Erythroblast (primary cell): ENCODE measurements around the gene TLCD5.

Experiments
- GATA1 ChIP-seq: IDR thresholded peaks from 2 replicates; pipeline ENCODE4 v1.6.1; 2011; ENCODE audit warnings: low read depth, mild to moderate bottlenecking, control low read depth, low read length, moderate library complexity
- POLR2A ChIP-seq: IDR thresholded peaks from 2 replicates; pipeline ENCODE4 v1.6.1; 2011; ENCODE audit warnings: mild to moderate bottlenecking, low read length

GRCh38 chr11:120333801-120334200, 8.7 kb downstream of the TLCD5 start:
- no peak for TF ChIP-seq POLR2A
- no peak for TF ChIP-seq GATA1
